GM19324 (cell line): Measurements from ENCODE around the gene BCL2.
"Not testable (repeated sequence)": the region's sequence is repeated elsewhere in the genome, so short reads cannot be mapped to it uniquely, and the experiment has no call there.

Experiments
- ATAC-seq: cut with Tn5 transposase; IDR thresholded peaks from one replicate; pipeline ENCODE4 v1.9.1; 2021; ENCODE audit warnings: mild to moderate bottlenecking, moderate library complexity; ENCODE audit not compliant: unreplicated experiment, low FRiP score

BCL2 gene

DNA sequence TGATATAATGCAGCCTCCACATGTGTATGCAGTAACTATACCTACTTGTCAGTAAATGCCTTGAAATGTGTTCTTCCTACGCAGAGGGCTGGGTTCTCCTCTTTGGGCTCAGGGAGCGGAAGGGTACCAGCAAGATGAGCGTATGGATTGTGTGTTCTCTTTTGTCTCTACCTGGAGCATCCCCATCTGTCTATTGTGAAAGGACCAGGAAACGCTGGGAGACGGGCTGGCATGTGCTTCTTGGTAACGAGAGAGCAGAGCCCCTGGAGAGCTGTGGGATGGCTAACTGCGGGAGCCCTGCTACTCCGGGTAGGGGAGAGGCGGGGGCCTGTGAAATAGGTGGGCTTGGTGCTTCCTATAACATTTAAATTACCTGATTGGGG lies 80.9 kb downstream of the BCL2 start:
- no peak for ATAC-seq

DNA sequence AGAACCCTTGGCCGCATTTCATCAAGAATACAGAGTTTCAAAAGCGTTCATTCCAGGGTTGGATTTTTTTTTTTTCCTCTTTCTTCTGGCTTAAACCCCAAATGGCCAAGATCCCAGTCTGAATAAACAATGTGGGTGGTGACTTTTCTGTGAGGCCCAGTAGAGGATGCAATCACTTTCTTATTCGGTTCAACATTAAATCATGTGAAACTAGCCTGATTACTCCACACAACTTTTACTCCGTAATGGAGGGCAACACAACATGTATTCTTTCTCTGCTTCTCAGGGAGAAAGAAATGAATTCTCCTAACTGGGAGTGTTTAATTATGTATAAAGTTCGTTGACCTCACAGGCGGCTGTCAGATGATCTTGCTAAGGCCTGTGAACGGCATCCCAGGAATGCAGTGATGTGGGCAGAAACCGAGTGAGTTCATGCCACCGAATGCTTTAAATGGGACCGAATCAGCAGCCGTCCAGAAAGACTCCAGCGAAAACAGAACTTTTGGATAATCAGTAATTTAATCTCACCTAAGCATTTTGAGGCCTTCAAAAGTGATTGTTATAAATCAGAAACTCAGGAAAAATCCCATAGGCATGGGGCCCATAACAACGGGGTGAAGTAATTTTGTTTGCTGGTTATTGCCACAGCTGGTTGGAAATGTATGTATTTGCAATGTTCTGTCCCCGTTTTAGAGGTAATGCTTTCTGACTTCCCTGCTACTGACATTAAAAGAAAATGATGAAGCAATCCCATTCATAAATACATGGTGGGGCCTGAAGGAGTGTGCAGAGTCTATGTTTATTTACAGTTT lies 81.5 kb downstream of the BCL2 start:
- no peak for ATAC-seq

DNA sequence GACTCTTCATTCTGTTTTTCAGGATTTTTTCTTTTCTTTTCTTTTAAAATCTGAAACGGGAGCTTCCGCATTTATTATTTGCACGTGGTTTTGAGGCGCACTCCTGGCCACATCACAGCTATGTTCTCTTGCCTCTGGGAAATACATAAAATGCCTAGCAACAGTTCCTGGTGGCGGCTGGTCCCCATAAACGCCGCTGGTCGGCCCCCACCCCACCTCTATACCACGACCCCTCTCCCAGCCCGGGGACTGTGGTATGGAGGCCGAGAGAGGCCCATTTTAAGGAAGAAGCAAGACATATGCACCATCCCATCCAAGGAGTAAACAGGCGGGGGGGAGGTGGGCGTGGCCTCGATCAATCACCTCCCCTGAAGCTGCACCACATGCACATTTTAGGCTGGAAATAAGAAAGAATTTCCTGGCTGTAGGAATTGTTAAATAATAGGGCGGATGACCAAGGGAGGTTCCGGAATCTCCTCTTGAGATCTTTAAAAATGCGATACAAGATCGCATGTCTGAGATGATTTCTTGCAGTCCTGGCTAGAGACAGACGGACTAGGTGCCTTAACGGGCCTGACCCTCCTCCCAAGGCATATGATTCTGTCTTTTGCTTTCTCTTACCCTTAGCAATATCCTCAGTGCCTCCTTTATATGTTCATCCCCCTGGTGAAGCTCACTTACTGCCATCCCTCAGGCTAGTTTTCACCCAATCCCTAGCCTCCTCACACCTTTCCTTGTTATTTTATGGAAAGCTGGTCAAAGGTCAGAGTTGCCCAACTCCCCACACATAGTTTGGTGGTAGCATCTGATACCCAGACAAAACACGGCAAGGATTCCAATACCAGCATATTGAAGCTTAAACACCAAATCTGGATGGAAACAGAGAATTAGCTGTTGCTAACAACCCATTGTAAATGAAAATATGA lies 82.4 kb downstream of the BCL2 start:
- no peak for ATAC-seq

DNA sequence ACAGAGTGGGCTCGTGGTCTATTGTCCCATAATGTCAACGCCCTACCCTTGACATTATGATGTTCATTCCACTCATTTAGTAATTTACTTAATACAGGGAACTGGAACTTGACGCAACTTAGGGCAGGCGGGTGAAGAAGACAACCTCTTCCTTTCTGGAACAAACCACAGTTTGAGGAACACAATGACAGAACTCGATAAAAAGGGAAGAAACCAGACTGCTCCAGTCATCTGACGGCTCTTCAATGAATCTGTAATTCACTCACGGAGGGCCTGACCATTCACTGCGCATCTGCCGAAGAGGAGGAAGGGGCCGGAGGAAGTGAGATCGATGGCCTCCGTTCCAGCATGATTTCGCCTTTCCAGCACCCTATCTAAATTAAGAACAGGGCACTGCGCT lies 83.2 kb downstream of the BCL2 start:
- ATAC-seq: no peak

DNA sequence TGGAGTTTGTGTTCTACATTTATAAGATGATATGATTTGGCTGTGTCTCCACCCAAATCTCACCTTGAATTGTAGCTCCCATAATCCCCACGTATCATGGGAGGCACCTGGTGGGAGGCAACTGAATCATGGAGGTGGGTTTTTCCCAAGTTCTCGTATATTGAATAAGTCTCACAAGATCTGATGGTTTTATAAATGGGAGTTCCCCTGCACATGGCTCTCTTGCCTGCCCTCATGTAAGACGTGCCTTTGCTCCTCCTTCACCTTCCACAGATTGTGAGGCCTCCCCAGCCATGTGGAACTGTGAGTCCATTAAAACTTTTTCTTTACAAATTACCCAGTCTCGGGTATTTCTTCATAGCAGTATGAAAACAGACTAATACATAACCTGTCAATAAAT lies 83.6 kb downstream of the BCL2 start:
- ATAC-seq: not testable (repeated sequence)

DNA sequence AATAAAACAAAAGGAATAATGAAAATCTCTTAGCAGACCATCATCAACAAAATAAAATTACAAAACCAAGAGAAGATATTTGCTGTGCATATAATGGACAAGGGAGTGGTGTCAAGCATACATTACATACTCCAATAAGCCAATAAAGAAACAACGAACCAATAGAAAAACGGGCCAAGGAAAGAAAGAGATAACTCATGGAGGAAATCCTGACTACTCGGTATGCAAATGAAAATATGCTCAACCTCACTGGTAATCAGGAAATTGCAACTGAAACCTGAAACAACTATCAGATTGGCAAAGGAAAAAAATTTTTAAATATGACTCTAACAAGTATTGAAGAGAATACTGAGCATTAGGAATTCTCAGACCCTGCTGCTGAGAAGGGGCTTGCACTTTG lies 84.7 kb downstream of the BCL2 start:
- ATAC-seq: no peak

DNA sequence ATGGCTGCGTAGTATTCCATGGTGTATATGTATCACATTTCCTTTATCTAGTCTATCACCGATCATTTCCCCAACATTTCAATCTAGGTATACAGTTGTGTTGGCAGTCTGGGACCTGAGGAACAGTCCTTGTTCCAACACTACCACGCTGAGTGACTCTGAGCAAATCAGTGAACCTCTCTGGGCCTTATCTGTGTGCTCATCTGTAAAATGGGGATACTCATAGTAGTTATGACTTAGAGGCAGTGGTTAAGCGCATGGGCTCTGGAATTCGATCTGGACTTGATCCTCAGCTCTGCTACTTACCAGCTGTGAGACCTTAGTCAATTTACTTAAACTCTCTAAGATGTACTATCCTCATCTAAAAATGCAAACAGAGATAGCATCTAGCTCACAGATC lies 85.1 kb downstream of the BCL2 start:
- ATAC-seq: no peak

DNA sequence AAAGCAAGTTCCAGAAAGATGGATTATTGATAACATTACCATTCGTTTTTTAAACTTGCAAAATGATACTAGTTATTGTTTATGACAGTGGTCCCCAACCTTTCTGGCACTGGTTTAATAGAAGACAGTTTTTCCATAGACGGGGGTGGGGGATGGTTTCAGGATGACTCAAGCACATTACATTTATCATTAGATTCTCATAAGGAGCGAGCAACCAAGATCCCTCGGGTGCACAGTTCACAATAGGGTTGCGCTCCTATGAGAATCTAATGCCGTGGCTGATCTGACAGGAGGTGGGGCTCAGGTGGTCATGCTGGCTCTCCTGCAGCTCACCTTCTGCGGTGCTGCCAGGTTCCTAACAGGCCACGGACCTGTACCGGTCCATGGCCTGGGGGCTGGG lies 86.2 kb downstream of the BCL2 start:
- no peak for ATAC-seq

DNA sequence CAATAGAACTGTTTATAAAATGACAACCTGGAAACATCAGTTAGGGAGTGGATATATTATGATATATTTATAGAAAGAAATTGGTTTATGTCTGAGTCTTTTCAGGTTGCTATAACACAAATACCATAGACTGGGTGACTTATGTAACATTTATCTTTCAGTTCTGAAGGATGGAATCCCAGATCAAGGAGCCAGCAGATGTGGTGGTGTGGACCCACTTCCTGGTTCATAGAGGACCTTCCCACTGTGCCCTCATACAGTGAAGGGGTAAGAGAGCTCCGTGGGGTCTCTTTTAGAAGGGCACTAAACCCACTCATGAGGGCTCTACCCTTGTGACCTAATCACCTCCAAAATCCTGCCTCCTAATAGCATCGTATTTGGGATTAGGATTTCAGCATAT lies 86.7 kb downstream of the BCL2 start:
- ATAC-seq: no peak

DNA sequence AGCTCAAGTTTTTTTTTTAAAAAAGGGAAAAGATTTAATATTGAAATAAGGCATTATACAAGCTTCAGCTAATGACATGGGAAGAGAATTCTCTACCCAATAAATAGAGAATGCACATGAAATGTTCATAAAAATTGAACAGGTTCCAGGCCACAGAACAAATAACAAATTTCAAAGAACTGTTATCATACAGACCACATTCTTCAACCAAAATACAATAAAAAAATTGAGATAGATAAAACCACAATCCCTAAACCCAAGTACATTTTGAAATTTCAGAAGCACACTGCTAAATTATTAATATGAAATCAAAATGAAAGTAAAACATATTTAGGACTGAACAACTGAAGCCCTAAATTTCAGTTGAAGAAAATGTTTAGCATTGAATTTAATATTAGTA lies 89.6 kb downstream of the BCL2 start:
- ATAC-seq: no peak

DNA sequence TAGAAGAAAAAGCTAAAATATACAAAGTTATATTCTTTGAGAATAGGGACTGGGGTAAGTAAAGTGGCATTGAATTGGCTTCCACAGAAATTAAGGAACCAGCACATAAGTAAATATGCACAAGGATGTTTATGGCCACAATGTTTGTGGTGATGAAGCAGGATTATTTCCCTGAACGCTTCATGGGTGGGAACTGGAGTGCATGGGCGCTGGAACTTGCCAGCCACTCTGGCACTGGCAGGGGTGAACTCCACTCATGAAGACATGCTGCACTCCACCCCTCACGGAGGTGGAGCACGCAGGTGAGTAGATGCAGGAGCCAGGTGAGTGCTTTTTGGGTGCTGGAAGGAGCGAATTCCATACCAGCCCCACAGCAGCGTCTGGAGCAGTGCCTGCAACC lies 94.1 kb downstream of the BCL2 start:
- no peak for ATAC-seq

DNA sequence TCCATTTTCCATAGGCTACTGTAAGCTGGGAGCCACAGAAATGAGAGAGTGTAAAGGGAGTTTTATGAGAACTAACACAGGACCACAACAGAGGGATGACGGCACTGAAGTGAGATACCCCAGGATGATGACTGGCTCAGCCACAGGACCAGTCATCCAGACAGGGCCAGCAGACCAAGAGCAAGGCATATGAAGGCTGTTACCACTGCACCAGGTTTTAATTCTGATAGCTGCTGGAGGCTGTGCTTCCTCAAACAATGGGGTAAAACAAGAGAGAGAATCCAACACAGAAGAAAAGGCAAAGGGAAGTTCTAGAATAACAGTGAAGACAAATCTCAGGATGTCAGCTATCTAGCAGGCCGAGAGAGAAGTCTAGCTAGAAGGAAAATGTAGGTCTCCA lies 94.9 kb downstream of the BCL2 start:
- no peak for ATAC-seq

DNA sequence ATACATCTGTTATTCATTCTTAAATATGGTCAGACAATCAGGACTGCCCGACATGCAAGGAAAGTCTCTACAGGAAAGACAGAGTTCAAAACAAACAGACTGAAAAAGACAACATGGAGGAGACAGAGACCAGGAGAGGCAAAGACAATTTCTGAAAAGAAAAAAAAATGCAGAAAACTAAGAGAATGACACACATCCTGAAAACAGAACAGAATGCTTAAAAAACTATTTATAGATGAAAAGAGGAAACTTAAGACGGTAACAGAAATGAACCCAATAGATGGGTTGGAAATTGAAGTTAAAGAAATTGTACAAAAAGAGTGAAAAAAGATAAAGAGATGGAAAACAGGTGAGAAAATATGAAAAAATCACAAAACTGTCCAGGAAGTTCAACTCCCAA lies 95.7 kb downstream of the BCL2 start:
- no peak for ATAC-seq

DNA sequence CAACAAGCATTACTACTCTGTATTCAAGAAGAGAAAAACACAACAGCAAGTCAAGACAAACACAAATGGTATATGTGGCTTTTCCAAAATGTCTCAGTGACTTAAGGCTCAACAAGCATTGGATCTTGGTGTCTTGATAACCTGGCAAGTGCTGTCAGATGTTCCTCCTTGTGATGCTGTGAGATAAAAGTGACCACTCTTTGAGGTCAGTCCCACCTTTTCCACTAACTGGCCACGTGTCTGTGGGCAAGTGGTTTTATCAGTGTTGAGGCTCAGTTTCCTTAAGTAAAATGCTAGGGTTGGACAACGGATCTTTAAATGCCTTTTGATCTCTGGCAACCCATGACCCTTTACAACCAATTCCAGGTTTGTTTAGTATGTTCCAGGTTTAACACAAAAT lies 98.7 kb downstream of the BCL2 start:
- ATAC-seq: no peak

DNA sequence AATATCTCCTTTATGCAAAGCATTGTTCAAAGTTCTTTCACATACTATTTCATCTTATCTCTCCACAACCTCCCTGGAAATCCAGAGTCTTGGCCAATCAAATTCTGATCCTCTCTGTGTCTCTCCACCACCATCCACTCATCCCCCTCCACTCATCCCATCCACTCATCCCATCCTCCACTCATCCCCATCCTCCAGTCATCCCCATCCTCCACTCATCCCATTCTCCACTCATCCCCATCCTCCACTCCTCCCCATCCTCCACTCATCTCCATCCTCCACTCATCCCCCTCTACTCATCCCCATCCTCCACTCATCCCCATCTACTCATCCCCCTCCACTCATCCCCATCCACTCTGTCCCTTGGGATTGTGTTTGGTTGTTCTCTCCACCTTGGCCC lies 101.1 kb downstream of the BCL2 start:
- ATAC-seq: no peak

DNA sequence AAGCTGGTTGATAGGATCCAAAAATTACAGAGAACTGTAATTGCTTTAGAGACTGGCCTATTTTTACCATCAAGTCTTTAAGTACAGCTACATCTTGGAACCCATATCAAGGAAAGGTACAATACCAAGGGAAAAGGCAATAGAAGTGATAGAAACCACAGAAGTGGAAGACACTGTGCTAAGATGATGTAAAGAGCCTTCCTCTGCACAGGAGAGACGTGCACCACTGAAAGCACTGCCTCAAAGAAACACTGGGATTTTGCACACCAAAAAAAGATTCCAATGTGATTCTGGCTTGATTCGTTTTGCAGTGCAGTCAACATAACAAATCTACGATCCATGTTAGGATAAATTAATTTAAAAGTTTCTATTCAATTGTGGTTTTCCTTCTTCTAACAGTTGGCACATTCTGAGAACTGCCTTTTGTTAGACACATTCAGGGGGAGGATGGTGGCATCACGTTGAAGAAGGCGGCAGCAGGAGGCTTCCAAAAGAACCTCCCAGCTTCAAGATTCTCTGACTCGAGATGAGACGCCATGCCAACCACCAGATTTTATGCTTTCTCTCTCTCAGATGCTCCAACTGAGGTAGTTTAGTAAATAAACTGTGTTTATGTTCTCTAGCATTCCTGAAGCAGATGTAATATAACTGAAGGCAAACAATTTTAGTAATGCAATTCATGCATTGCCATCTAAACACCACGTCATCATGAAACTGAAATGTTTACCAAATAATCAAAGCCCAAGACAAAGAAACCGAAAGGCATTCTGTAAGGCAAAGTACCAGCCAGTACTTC lies 102.9 kb downstream of the BCL2 start:
- no peak for ATAC-seq

DNA sequence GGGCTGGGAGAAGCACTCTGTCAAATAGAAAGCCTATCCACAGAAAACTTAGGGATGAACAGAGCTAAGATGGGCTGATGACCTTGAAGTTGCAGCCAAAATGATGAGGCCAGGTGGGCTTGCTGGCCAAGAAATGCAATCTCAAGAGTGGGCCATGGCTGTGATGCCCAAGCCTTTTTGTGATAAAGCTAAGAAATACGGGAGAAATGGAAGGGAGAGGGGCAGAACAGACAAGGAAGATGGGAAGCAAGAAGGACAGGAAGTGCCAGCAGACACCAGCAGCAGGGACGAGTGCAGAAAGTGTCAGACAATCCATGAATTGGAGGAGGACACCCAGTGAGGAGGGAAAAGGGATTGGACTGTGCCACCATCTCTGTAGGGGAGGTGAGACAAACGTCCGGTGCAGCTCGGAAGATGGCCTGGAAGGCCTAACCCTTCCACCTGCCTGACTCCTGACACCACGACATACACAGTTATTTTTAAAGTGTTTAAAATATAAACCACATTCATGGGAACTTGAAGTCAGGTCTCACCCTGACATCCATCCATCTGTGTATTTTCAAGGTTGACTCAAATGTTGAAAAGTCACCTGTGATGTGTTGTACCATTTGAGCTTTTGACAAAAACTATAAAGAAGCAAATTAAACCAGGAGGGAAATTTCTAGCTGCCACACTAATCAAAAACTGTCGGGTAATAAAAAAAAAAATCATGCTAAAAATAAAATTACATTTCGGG lies 105.5 kb downstream of the BCL2 start:
- ATAC-seq: no peak

DNA sequence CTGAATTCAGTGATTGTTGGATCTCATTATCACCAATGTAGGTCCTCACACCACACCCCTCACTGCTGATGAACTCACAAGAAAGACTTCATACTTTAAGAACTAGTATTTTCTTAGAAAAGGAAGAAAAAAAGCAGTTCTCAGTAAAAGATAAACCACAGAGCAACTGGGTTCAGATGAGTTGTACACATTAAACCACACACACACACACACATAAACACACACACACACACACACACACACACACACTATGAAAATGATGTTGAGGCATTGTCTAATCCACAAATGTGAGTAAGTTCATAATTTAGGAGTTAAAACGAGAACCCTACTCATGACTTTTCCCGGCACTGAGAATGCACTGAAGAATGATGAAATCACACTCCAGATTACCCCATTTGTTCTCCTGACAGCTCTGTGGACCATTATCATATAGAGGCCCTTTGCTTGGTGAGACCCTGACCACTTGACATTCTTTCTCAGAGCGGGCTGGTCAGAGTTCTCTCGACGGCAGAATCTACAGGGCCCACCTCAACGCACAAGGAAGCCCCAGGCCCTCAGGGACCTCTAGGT lies 106.2 kb downstream of the BCL2 start:
- ATAC-seq: no peak

DNA sequence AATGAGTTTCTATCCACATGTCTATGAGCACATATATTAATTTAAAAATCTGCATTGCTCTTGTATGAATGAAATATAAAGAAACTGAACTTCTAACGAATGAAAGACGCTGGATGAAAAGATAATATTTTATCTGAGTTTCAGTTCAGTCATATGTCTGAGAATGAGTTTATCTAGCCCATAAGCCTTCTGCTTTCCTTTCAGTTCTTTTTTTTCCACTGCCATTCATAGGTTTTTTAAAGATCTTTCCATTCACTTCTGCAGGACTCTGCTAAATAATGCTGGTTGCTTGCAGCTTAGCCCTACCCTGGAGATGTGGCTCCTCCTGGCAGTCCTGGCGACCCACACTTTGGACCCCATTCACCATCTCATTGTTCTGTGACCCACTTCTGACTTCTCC lies 109.0 kb downstream of the BCL2 start:
- ATAC-seq: no peak

DNA sequence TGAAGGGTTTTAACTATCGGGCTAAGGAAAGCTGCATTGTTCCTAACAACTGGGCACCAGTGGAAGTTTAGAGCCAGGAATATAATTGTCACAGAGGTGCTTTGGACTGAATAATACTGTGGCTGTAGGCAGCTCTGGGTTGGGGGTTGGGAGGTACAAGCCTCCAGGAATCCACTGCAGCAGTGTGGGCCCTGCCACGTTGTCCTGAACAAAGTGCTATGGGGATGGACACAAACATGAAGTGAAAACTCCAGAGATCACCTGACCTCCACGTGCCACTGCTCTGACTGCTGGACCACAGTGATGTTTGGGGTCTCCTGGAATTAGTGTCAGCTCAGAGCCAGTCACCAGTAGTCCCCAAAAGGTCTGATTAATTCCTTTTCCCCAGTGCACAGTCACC lies 110.9 kb downstream of the BCL2 start:
- ATAC-seq: no peak
